ENCODE results near the gene NEU1.
"Not testable (repeated sequence)": the region's sequence is repeated elsewhere in the genome, so short reads cannot be mapped to it uniquely, and the experiment has no call there.

NEU1 gene

GRCh38 chr6:31815025-31815838, 47.4 kb downstream of the NEU1 start, which contains the start of the genes HSPA1A and HSPA1L:
TSS of gene HSPA1A (plus strand) at chr6:31815543. CDS start at chr6:31815757, 214 bp downstream.
TSS of gene HSPA1L (minus strand) at chr6:31815283. CDS start at chr6:31811972, 3,311 bp downstream.
- DNase-seq, result peak; percentile 96

DNA sequence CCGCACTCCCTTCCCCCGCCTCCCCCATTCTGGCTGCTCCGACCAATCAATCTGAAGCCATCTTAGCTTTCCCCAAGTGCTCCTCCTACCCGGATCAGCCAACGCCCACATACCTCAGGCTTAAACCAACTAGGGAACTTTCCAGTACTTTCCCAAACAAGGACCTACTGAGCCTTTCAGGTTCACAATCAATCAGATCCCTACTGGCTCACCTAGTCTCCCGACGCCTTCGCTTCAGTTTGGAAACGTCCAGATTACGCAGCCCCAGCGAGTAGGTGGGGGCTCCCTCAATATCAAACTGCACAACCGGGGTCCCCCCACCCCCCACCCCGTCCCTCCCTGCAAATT, 48.0 kb downstream of the NEU1 start:
- peak; percentile 89 for DNase-seq

DNA sequence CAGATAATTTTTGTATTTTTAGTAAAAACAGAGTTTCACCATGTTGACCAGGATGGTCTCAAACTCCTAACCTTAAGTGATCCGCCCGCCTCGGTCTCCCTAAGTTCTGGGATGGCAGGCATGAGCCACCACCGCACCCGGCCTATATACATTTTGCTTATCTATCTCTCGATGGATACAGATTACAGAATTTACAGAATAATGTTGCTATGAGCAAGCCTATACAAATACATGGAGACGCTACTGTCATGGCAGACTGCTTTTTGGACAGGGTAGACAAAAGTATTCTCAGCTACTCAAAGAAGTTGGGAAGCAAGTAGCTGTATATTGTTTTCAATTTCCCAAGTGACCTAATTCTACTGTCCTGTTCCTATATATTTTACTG, 49.2 kb downstream of the NEU1 start:
- DNase-seq, result no peak

DNA sequence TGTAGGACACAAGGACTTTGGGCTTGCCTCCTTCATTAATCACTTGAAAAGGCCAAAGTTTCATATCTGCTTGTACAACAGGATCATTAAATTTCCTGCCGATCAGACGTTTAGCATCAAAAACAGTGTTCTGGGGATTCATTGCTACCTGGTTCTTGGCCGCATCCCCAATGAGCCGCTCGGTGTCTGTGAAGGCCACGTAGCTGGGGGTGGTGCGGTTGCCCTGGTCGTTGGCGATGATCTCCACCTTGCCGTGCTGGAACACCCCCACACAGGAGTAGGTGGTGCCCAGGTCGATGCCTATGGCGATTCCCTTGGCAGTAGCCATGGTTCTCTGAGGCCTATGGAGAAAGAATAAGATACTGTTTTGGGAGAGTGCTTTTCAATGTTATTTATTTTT, 51.0 kb downstream of the NEU1 start:
- no peak for DNase-seq

- DNase-seq, result not testable (repeated sequence)
Measured at GRCh38 chr6:31808599-31808998, 54.0 kb downstream of the NEU1 start.
